ENCODE results near the gene RAPH1. TPM values are rescaled to one million over a fixed set of nuclear protein-coding genes. Genes with fewer than 3 reads are reported as not detected.
"Not testable (repeated sequence)": the region's sequence is repeated elsewhere in the genome, so short reads cannot be mapped to it uniquely, and the experiment has no call there.

Gene RAPH1
- total and polyA plus RNA-seq, 2 experiments from 2014 or later = 12.9 to 22.1 TPM

GRCh38 chr2:203395858-203396257 lies 139.2 kb downstream of the RAPH1 start:
- Histone ChIP-seq H3K27me3 (no peaks in the 10 kb centered on the region), H3K36me3 (replicated peaks; ENCODE audit: insufficient read depth, low read depth) (no peaks in the 10 kb centered on the region), H3K9me3 (ENCODE audit: low read depth) (no peaks in the 10 kb centered on the region), H3K9me2 (replicated peaks; ENCODE audit: insufficient read depth) (no peaks in the 10 kb centered on the region), H3K4me1 (ENCODE audit: insufficient read depth) (no peaks in the 10 kb centered on the region), H3K27ac (no peak overlapping the region), H3K4me2 (no peak overlapping the region), H2AFZ (no peak overlapping the region), H3K79me2 (no peaks in the 10 kb centered on the region), H3K4me3 (no peak overlapping the region), H4K20me1 (ENCODE audit: insufficient read depth, poor library complexity, severe bottlenecking) (no peaks in the 10 kb centered on the region)
- no peak for TF ChIP-seq CTCF (IDR thresholded peaks at IDR 0.05; ENCODE audit: poor library complexity)
- TF ChIP-seq EZH2 (IDR thresholded peaks at IDR 0.05; ENCODE audit: borderline replicate concordance) = no peak
- TF ChIP-seq EZH2phosphoT487 (IDR thresholded peaks at IDR 0.05; ENCODE audit: low read depth, severe bottlenecking, unreplicated experiment) = no peak
- 98% methylated on average over 2 of the region's 2 CpGs for WGBS (ENCODE audit: low lambda C conversion rate, missing lambda C conversion rate)
- DNase-seq (ENCODE audit: low spot score) = no peak

GRCh38 chr2:203394519-203395227 lies 140.4 kb downstream of the RAPH1 start:
- no peak for TF ChIP-seq CTCF (IDR thresholded peaks at IDR 0.05; ENCODE audit: poor library complexity)
- no peak for TF ChIP-seq EZH2 (IDR thresholded peaks at IDR 0.05; ENCODE audit: borderline replicate concordance)
- TF ChIP-seq EZH2phosphoT487 (IDR thresholded peaks at IDR 0.05; ENCODE audit: low read depth, severe bottlenecking, unreplicated experiment) = no peak
- Histone ChIP-seq H3K4me2 (no peak overlapping the region), H3K27ac (no peak overlapping the region), H3K4me1 (ENCODE audit: insufficient read depth) (no peaks in the 10 kb centered on the region), H3K79me2 (no peaks in the 10 kb centered on the region), H4K20me1 (ENCODE audit: insufficient read depth, poor library complexity, severe bottlenecking) (no peaks in the 10 kb centered on the region), H3K4me3 (no peak overlapping the region), H3K9me3 (ENCODE audit: low read depth) (no peaks in the 10 kb centered on the region), H3K9me2 (replicated peaks; ENCODE audit: insufficient read depth) (no peaks in the 10 kb centered on the region), H2AFZ (no peak overlapping the region), H3K36me3 (replicated peaks; ENCODE audit: insufficient read depth, low read depth) (no peaks in the 10 kb centered on the region), H3K27me3 (no peaks in the 10 kb centered on the region)
- no peak for DNase-seq (ENCODE audit: low spot score)
- 93% methylated on average over 9 of the region's 9 CpGs for WGBS (ENCODE audit: low lambda C conversion rate, missing lambda C conversion rate)

- not testable (repeated sequence) for H4K20me1 ChIP-seq (ENCODE audit: insufficient read depth, poor library complexity, severe bottlenecking); H3K4me2 ChIP-seq; DNase-seq (ENCODE audit: low spot score); H2AFZ ChIP-seq; H3K27me3 ChIP-seq; H3K36me3 ChIP-seq (replicated peaks; ENCODE audit: insufficient read depth, low read depth); H3K4me1 ChIP-seq (ENCODE audit: insufficient read depth); H3K4me3 ChIP-seq; H3K79me2 ChIP-seq; H3K27ac ChIP-seq; H3K9me3 ChIP-seq (ENCODE audit: low read depth); H3K9me2 ChIP-seq (replicated peaks; ENCODE audit: insufficient read depth)
- WGBS (ENCODE audit: low lambda C conversion rate, missing lambda C conversion rate) = 90% methylated on average over 6 of the region's 6 CpGs
Measured at GRCh38 chr2:203388153-203388552, 146.9 kb downstream of the RAPH1 start.

DNA sequence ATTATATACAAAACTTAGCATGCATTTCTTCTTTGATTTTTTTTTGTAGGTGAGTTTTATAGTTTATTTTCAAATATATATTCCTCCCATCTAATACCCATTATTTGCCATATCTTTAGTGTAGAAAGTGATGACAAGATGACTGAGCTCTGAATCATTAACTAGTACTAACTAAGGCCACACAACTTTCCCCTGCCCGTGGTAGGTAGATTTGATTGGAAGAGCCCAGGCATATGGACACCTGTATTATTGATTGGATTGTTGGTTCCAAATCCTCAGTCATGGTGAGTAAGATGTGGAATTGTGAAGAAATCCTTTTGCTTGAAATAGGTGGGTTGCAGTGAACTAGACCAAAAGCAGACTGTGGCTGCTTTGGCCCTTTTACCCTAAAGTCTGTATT lies 152.1 kb downstream of the RAPH1 start:
- no peaks in the 10 kb centered on the region for H3K9me3 ChIP-seq (ENCODE audit: low read depth)
- H2AFZ ChIP-seq = no peak overlapping the region
- TF ChIP-seq CTCF (IDR thresholded peaks at IDR 0.05; ENCODE audit: poor library complexity) (no peak), EZH2phosphoT487 (IDR thresholded peaks at IDR 0.05; ENCODE audit: low read depth, severe bottlenecking, unreplicated experiment) (no peak), EZH2 (IDR thresholded peaks at IDR 0.05; ENCODE audit: borderline replicate concordance) (no peak)
- no peak for DNase-seq (ENCODE audit: low spot score)
- H3K4me3 ChIP-seq = no peak overlapping the region
- no peaks in the 10 kb centered on the region for H3K9me2 ChIP-seq (replicated peaks; ENCODE audit: insufficient read depth)
- no peaks in the 10 kb centered on the region for H3K4me1 ChIP-seq (ENCODE audit: insufficient read depth)
- H3K36me3 ChIP-seq (replicated peaks; ENCODE audit: insufficient read depth, low read depth) = no peaks in the 10 kb centered on the region
- no peak overlapping the region for H3K4me2 ChIP-seq
- whole genome bisulfite sequencing (ENCODE audit: low lambda C conversion rate, missing lambda C conversion rate) = 77% methylated on average over 1 of the region's 1 CpG
- peaks cover 5% of the 10 kb centered on the region for H3K79me2 ChIP-seq
- no peaks in the 10 kb centered on the region for H4K20me1 ChIP-seq (ENCODE audit: insufficient read depth, poor library complexity, severe bottlenecking)
- no peaks in the 10 kb centered on the region for H3K27me3 ChIP-seq
- H3K27ac ChIP-seq = no peak overlapping the region

Data from hepatocyte (in vitro differentiated cells).